SK-N-SH treated with all-trans-retinoic acid at 6 μM for 48 hours (cell line): ENCODE data around the gene KRTAP10-7.
"Not testable (repeated sequence)": the region's sequence is repeated elsewhere in the genome, so short reads cannot be mapped to it uniquely, and the experiment has no call there.

Source experiments
- ATAC-seq: fragments of 200-7000 bp; cut with Tn5 transposase; 3 replicates; pipeline ENCODE4 v1.9.1; 2020; ENCODE audit warnings: mild to moderate bottlenecking, moderate library complexity
- ARNTL ChIP-seq: fragments of 450-650 bp; formaldehyde crosslinking; IDR thresholded peaks from 2 replicates; pipeline ENCODE4 v1.5.0; 2020; ENCODE audit warnings: low read depth, mild to moderate bottlenecking, moderate library complexity, borderline replicate concordance
- BACH2 ChIP-seq: fragments of 250-450 bp; sonication (Bioruptor Pico); IDR thresholded peaks from 2 replicates; pipeline ENCODE4 v1.9.0; 2021; ENCODE audit warnings: mild to moderate bottlenecking, borderline replicate concordance
- CSDC2 ChIP-seq: fragments of 250-450 bp; sonication (Bioruptor Pico); IDR thresholded peaks from 2 replicates; pipeline ENCODE4 v1.5.0; 2020; ENCODE audit warnings: mild to moderate bottlenecking, moderate library complexity
- ESRRG ChIP-seq: fragments of 250-450 bp; sonication (Bioruptor Pico); IDR thresholded peaks from 2 replicates; pipeline ENCODE4 v1.6.1; 2021; ENCODE audit warnings: mild to moderate bottlenecking
- ISL1 ChIP-seq: fragments of 250-450 bp; sonication (Bioruptor Pico); IDR thresholded peaks from 2 replicates; pipeline ENCODE4 v2.1.2; 2022; ENCODE audit warnings: mild to moderate bottlenecking, moderate library complexity
- OSR1 ChIP-seq: fragments of 250-450 bp; sonication (Bioruptor Pico); IDR thresholded peaks from 2 replicates; pipeline ENCODE4 v1.8.0; 2022; ENCODE audit warnings: moderate library complexity, mild to moderate bottlenecking, inconsistent platforms
- RARB ChIP-seq: fragments of 250-450 bp; sonication (Bioruptor Pico); IDR thresholded peaks from 2 replicates; pipeline ENCODE4 v1.8.0; 2021; ENCODE audit warnings: mild to moderate bottlenecking, moderate library complexity
- SNAI2 ChIP-seq: fragments of 250-450 bp; sonication (Bioruptor Pico); IDR thresholded peaks from 2 replicates; pipeline ENCODE4 v1.5.0; 2020; ENCODE audit warnings: mild to moderate bottlenecking, moderate library complexity
- TOX ChIP-seq: fragments of 250-450 bp; sonication (Bioruptor Pico); IDR thresholded peaks from 2 replicates; pipeline ENCODE4 v1.8.0; 2021; ENCODE audit warnings: mild to moderate bottlenecking, moderate library complexity, borderline replicate concordance
- ZFP3 ChIP-seq: fragments of 250-450 bp; sonication (Bioruptor Pico); IDR thresholded peaks from 2 replicates; pipeline ENCODE4 v1.5.0; 2020; ENCODE audit warnings: mild to moderate bottlenecking, moderate library complexity
- ZNF565 ChIP-seq: fragments of 450-650 bp; formaldehyde crosslinking; conservative IDR thresholded peaks from 2 replicates; pipeline ENCODE4 v1.5.0; 2020; ENCODE audit warnings: low read depth, mild to moderate bottlenecking, moderate library complexity
- ZNF70 ChIP-seq: fragments of 450-650 bp; formaldehyde crosslinking; IDR thresholded peaks from 2 replicates; pipeline ENCODE4 v1.5.0; 2020; ENCODE audit warnings: mild to moderate bottlenecking, moderate library complexity
- ZNF8 ChIP-seq: fragments of 450-650 bp; formaldehyde crosslinking; IDR thresholded peaks from 2 replicates; pipeline ENCODE4 v1.5.0; 2020; ENCODE audit warnings: mild to moderate bottlenecking, moderate library complexity
- TF ChIP-seq, protein P1 (sequence below): fragments of 250-450 bp; sonication (Bioruptor Pico); IDR thresholded peaks from 2 replicates; pipeline ENCODE4 v1.5.1; 2020; ENCODE audit warnings: low read depth, mild to moderate bottlenecking, moderate library complexity
- TF ChIP-seq, protein P2 (sequence below): fragments of 250-450 bp; sonication (Bioruptor Pico); IDR thresholded peaks from 2 replicates; pipeline ENCODE4 v1.5.1; 2021; ENCODE audit warnings: mild to moderate bottlenecking, moderate library complexity
- TF ChIP-seq, protein P3 (sequence below): fragments of 250-450 bp; sonication (Bioruptor Pico); IDR thresholded peaks from 2 replicates; pipeline ENCODE4 v1.8.0; 2021; ENCODE audit warnings: low read depth, mild to moderate bottlenecking, moderate library complexity, borderline replicate concordance
- TF ChIP-seq, protein P4 (sequence below): fragments of 250-450 bp; sonication (Bioruptor Pico); IDR thresholded peaks from 2 replicates; pipeline ENCODE4 v1.5.0; 2020; ENCODE audit warnings: mild to moderate bottlenecking, moderate library complexity

Gene KRTAP10-7

DNA sequence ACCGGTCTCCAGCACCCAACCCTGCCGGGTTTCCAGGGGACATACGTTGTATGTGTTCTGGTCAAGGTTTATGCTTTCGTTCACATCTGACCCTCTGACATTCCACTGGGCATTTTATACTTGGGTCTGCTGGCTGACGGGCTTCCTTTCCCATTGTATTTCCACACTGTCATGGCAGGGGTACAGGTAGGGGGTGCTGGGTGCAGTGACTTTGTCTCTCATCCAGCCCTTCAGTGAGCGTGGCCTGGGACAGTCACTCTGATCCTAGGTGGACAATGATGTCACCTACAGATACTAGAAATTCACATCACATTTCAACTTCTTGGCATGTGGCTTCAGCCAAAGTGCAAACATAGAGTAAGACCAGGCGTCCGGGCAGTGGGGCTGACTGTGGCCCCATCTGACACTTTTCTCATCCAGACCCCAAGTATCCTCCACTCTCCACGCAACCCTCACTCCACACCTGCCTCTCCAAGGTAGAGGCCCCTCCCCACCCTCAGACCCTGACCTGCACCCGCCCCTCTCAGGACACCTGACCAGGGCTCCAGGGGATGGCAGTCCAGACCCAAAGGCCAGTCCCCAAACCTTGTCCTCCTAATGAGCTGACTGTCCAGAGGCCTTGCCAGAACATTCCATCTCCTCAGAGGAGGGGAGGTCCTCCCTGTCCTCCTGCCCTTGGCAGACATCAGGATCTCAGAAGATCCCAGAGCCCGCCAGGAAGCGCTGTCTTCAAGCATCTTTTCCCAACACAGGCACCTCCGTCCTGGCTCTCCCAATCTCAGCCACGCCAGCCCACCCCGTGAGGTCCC lies 36.0 kb downstream of the KRTAP10-7 start:
- no peak for ATAC-seq
- TF ChIP-seq SNAI2 (CRISPR knock-in tag) (no peak), CSDC2 (CRISPR knock-in tag) (no peak), ZNF565 (CRISPR knock-in tag) (no peak), ISL1 (CRISPR knock-in tag) (no peak)
- TF ChIP-seq, protein P1, sequence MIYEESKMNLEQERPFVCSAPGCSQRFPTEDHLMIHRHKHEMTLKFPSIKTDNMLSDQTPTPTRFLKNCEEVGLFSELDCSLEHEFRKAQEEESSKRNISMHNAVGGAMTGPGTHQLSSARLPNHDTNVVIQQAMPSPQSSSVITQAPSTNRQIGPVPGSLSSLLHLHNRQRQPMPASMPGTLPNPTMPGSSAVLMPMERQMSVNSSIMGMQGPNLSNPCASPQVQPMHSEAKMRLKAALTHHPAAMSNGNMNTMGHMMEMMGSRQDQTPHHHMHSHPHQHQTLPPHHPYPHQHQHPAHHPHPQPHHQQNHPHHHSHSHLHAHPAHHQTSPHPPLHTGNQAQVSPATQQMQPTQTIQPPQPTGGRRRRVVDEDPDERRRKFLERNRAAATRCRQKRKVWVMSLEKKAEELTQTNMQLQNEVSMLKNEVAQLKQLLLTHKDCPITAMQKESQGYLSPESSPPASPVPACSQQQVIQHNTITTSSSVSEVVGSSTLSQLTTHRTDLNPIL (CRISPR knock-in tag): no peak
- TF ChIP-seq, protein P2, sequence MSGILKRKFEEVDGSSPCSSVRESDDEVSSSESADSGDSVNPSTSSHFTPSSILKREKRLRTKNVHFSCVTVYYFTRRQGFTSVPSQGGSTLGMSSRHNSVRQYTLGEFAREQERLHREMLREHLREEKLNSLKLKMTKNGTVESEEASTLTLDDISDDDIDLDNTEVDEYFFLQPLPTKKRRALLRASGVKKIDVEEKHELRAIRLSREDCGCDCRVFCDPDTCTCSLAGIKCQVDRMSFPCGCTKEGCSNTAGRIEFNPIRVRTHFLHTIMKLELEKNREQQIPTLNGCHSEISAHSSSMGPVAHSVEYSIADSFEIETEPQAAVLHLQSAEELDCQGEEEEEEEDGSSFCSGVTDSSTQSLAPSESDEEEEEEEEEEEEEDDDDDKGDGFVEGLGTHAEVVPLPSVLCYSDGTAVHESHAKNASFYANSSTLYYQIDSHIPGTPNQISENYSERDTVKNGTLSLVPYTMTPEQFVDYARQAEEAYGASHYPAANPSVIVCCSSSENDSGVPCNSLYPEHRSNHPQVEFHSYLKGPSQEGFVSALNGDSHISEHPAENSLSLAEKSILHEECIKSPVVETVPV (CRISPR knock-in tag): no peak

DNA sequence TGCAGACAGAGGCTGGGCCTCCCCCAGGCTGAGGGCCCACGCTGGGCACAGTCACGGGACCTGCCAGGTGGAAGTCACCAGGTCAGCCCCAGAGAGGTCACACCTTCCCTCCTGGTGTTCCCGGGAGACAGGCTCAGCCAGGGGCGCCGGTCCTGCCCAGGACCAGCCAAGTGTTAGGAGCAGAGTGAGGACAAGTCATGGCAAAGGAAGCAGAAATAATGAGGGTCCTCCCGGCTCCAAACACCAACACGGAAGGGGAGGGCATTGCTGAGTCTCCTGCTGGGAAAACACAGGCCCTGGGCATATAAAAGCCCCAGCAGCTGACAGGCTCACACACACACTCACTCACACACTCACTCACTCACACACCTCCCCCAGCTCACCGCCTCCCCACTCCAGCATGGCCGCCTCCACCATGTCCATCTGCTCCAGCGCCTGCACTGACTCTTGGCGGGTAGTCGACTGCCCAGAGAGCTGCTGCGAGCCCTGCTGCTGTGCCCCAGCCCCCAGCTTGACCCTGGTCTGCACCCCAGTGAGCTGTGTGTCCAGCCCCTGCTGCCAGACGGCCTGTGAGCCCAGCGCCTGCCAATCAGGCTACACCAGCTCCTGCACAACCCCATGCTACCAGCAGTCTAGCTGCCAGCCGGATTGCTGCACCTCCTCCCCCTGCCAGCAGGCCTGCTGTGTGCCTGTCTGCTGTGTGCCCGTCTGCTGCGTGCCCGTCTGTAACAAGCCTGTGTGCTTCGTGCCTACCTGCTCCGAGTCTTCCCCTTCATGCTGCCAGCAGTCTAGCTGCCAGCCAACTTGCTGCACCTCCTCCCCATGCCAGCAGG lies 36.8 kb downstream of the KRTAP10-7 start, which contains the start of gene KRTAP10-10:
TSS of gene KRTAP10-10 (plus strand) at position 339 of the 833 bp plus-strand sequence. CDS start at position 401, 62 bp downstream.
- no peak for TF ChIP-seq ISL1 (CRISPR knock-in tag)
- TF ChIP-seq ZNF8 (CRISPR knock-in tag): no peak
- ATAC-seq: no peak

DNA sequence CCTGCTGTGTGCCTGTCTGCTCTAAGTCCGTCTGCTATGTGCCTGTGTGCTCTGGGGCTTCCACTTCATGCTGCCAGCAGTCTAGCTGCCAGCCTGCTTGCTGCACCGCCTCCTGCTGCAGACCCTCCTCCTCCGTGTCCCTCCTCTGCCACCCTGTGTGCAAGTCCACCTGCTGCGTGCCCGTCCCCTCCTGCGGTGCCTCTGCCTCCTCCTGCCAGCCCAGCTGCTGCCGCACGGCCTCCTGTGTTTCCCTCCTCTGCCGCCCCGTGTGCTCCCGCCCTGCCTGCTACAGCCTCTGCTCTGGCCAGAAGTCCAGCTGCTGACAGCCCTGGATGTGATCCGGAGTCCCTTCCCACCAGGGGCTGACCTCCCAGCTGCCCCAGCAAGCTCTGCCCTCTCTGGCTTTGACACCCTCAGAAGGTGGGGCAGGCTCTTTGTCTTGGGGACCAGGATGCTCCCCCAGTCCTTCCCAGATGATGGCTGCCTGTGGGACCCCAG lies 37.5 kb downstream of the KRTAP10-7 start:
- not testable (repeated sequence) for ATAC-seq

DNA sequence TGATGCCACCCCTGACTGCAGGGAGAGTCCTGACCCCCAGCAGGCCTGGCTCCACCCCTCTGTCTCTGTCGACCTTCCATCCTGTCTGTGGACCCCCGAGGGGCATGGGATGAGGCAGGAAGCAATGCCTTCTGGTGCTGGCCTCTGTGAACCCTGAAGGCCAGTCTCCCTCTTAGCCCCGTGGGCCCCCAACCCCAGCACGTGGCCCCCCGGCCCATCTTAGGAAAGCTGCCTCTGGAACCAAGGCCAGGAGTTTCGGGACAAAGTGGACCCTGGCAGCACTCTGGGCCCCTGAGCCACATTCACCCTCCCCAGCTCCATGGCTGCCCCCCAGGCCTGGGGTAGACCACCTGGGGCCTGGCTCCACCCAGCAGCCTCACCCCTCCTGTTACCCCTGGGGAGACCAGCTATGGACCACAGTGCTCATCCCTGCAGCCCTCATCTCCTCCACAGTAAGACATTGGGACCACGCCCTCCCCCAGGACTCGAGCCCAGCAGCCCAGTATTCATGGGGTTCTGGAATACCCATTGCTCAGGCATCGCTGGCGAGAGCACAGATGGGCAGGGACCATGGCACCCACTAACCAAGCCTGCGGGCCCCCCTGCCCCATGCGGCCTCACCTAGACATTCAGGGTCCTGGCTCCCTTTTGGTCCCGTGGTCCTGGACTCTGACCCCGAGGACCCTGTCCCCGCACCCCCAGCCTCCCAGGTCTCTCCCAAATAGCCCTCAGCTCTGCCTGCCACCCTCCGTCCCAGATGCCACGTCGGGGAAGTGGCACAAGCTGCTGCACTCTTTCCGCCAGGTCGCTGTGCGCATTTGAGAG lies 38.3 kb downstream of the KRTAP10-7 start:
- ATAC-seq: not testable (repeated sequence)

DNA sequence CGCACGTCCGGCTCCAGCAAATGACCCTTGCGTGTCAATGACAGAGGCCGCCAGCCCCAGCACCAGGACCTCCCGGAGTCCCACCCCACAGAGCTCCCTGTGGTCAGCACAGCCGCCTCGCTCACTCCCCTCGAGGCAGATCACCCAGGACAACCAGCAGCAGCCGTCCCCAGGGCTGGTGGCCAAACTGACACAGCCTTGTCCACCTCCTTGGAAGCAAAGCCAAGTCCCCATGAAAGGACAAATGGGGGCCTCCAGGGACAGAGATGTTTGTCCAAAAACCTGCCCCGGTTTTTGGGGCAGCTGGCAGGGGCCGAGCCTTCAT lies 38.9 kb downstream of the KRTAP10-7 start:
- no peak for ATAC-seq
- TF ChIP-seq SNAI2 (CRISPR knock-in tag): no peak
- TF ChIP-seq ZFP3: no peak
- TF ChIP-seq, protein P3, sequence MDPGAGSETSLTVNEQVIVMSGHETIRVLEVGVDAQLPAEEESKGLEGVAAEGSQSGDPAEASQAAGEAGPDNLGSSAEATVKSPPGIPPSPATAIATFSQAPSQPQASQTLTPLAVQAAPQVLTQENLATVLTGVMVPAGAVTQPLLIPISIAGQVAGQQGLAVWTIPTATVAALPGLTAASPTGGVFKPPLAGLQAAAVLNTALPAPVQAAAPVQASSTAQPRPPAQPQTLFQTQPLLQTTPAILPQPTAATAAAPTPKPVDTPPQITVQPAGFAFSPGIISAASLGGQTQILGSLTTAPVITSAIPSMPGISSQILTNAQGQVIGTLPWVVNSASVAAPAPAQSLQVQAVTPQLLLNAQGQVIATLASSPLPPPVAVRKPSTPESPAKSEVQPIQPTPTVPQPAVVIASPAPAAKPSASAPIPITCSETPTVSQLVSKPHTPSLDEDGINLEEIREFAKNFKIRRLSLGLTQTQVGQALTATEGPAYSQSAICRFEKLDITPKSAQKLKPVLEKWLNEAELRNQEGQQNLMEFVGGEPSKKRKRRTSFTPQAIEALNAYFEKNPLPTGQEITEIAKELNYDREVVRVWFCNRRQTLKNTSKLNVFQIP: no peak
- no peak for TF ChIP-seq ARNTL
- no peak for TF ChIP-seq OSR1
- TF ChIP-seq, protein P4, sequence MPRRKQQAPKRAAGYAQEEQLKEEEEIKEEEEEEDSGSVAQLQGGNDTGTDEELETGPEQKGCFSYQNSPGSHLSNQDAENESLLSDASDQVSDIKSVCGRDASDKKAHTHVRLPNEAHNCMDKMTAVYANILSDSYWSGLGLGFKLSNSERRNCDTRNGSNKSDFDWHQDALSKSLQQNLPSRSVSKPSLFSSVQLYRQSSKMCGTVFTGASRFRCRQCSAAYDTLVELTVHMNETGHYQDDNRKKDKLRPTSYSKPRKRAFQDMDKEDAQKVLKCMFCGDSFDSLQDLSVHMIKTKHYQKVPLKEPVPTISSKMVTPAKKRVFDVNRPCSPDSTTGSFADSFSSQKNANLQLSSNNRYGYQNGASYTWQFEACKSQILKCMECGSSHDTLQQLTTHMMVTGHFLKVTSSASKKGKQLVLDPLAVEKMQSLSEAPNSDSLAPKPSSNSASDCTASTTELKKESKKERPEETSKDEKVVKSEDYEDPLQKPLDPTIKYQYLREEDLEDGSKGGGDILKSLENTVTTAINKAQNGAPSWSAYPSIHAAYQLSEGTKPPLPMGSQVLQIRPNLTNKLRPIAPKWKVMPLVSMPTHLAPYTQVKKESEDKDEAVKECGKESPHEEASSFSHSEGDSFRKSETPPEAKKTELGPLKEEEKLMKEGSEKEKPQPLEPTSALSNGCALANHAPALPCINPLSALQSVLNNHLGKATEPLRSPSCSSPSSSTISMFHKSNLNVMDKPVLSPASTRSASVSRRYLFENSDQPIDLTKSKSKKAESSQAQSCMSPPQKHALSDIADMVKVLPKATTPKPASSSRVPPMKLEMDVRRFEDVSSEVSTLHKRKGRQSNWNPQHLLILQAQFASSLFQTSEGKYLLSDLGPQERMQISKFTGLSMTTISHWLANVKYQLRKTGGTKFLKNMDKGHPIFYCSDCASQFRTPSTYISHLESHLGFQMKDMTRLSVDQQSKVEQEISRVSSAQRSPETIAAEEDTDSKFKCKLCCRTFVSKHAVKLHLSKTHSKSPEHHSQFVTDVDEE (CRISPR knock-in tag): no peak
- TF ChIP-seq RARB (CRISPR knock-in tag): no peak
- no peak for TF ChIP-seq BACH2 (CRISPR knock-in tag)
- TF ChIP-seq ISL1 (CRISPR knock-in tag): no peak
- TF ChIP-seq, protein P1 (CRISPR knock-in tag): no peak
- TF ChIP-seq ZNF565 (CRISPR knock-in tag): no peak
- TF ChIP-seq CSDC2 (CRISPR knock-in tag): no peak
- no peak for TF ChIP-seq ZNF8 (CRISPR knock-in tag)
- TF ChIP-seq TOX (CRISPR knock-in tag): no peak
- TF ChIP-seq ESRRG: no peak
- TF ChIP-seq ZNF70 (CRISPR knock-in tag): no peak
